Lower leg skin (tissue), 3 donors: ENCODE measurements around the gene NEUROD1.

Experiments
- POLR2A ChIP-seq, 2 donors: fragments of 450-650 bp; IDR thresholded peaks; one replicate each; pipeline ENCODE4 v1.6.1; 2016 to 2017; ENCODE audit warnings: antibody characterized with exemption in 2 of 2, mild to moderate bottlenecking in 1 of 2, moderate library complexity in 1 of 2
- TF ChIP-seq, protein P1 (sequence below), 3 donors: fragments of 450-650 bp; IDR thresholded peaks; one replicate each; pipeline ENCODE4 v1.5.1; 2016; ENCODE audit warnings: antibody characterized with exemption in 3 of 3, mild to moderate bottlenecking in 3 of 3, moderate library complexity in 2 of 3

DNA sequence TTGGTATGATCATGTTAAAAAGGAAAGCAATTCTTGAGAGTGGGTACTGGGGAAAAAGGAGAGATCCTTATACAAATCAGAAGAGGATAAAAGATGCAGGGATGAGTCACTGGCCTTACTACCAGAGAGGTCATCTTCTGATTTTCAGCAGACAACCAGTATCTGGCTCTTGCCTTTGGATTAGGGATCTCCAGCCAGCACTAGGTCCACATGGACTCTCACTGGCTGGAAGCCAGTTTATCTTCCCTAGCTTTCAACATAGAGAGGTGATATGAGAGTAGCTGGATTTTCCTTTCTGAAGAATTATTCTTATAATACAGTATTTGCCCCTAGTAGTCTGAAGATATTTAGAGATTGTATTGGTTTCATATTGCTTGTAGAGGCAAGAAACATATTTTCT lies 53.6 kb downstream of the NEUROD1 start:
- TF ChIP-seq, protein P1, sequence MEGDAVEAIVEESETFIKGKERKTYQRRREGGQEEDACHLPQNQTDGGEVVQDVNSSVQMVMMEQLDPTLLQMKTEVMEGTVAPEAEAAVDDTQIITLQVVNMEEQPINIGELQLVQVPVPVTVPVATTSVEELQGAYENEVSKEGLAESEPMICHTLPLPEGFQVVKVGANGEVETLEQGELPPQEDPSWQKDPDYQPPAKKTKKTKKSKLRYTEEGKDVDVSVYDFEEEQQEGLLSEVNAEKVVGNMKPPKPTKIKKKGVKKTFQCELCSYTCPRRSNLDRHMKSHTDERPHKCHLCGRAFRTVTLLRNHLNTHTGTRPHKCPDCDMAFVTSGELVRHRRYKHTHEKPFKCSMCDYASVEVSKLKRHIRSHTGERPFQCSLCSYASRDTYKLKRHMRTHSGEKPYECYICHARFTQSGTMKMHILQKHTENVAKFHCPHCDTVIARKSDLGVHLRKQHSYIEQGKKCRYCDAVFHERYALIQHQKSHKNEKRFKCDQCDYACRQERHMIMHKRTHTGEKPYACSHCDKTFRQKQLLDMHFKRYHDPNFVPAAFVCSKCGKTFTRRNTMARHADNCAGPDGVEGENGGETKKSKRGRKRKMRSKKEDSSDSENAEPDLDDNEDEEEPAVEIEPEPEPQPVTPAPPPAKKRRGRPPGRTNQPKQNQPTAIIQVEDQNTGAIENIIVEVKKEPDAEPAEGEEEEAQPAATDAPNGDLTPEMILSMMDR (IDR thresholded peaks at IDR 0.05): no peak
- TF ChIP-seq POLR2A (IDR thresholded peaks at IDR 0.05): no peak
